Mammary epithelial cell (primary cell): ENCODE measurements around the gene PPP1R16B.

Experiments
- CTCF ChIP-seq, 2 donors: IDR thresholded peaks in 1 of 2; conservative IDR thresholded peaks in 1 of 2; 2 replicates each; pipeline ENCODE4 v1.5.1; 2011 to 2012; ENCODE audit warnings: inconsistent platforms in 2 of 2, low read length in 2 of 2, mild to moderate bottlenecking in 2 of 2, control low read depth in 1 of 2, low read depth in 1 of 2; ENCODE audit not compliant: insufficient read depth in 1 of 2; ENCODE audit errors: extremely low read depth in 1 of 2
- EZH2 ChIP-seq: IDR thresholded peaks from 2 replicates; pipeline ENCODE4 v1.6.1; 2012; ENCODE audit warnings: low read length, inconsistent platforms, borderline replicate concordance

- no peak for TF ChIP-seq CTCF (conservative IDR thresholded peaks at IDR 0.05 in 1 of 2, IDR thresholded peaks at IDR 0.05 in 1 of 2; ENCODE audit: extremely low read depth in 1 of 2, insufficient read depth in 1 of 2, low read depth in 1 of 2, low read length in 2 of 2)
- TF ChIP-seq EZH2 = no peak
Observed at GRCh38 chr20:38935967-38936407, 130.5 kb downstream of the PPP1R16B start.
